ENCODE measurements around the gene ZNF75A.

The ZNF75A gene

DNA sequence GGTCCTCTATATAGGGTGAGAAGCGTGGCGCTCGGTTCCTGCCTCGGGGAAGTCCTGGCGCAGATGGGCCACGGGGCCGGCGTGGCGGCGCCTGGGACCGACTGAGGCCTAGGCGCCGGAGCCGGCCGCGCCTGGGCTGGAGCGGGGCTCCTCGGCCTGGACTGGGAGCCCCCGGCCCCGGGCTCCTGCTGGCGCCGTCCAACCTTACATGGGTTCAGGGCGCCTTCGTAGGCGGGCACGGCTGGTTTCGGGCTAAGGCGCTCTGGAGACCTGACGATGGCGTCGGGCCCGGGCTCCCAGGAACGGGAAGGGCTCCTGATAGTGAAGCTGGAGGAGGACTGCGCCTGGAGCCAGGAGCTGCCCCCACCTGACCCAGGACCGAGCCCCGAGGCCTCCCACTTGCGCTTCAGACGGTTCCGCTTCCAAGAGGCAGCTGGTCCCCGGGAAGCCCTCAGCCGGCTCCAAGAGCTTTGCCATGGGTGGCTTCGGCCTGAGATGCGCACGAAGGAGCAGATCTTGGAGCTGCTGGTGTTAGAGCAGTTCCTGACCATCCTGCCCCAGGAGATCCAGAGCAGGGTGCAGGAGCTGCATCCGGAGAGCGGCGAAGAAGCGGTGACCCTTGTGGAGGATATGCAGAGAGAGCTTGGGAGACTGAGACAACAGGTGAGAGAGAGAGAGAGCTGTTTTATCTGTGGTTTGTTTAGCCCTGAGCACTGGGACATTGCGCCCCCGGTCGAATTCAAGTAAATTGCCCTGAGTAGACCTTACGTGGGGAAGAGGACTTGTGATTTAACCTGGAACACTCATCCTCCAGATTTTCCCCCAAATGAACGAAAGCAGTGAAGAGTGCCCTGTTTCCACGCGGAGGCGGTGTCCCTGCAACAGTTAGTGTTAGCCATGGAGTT, 21.5 kb upstream of the ZNF75A start:
- no peak for DNase-seq (ENCODE audit: insufficient read length, low spot score)
- TF ChIP-seq SPI1 (IDR thresholded peaks at IDR 0.05; ENCODE audit: low read depth, low read length) = no peak
- no peak; the same call in 1 of the 2 replicates for TF ChIP-seq TAF1 (IDR thresholded peaks at IDR 0.05; ENCODE audit: low read depth, low read length)
- no peak for TF ChIP-seq POLR2A (IDR thresholded peaks at IDR 0.05; ENCODE audit: low read depth, low read length)
- TF ChIP-seq POU2F2 (IDR thresholded peaks at IDR 0.05; ENCODE audit: low read depth, low read length) = no peak
- TF ChIP-seq POLR2AphosphoS5 (IDR thresholded peaks at IDR 0.05; ENCODE audit: low read depth, low read length) = no peak
- TF ChIP-seq PAX5 (IDR thresholded peaks at IDR 0.05; ENCODE audit: insufficient read depth, low read length, severe bottlenecking) = no peak
- no peak for FAIRE-seq

DNA sequence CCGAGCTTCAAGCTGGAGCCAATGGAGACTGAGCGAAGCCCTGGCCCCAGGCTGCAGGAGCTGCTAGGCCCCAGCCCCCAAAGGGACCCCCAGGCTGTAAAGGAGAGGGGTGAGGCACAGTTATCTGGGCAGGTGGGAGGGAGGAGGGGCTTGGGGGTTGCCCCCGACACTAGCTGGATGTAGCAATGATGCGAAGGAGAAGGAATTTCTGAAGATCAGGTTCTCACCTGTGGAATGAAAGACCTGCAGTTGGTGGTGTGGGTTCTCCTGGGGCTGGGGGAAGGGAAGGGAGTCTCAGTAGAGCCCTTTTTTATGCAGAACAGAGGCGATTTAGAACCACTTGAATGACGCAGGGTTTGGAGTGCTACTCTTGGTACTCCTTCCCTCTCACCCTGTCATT, 20.2 kb upstream of the ZNF75A start:
- FAIRE-seq = no peak
- TF ChIP-seq POLR2A (IDR thresholded peaks at IDR 0.05; ENCODE audit: low read depth, low read length) (no peak), TAF1 (IDR thresholded peaks at IDR 0.05; ENCODE audit: low read depth, low read length) (no peak), POU2F2 (IDR thresholded peaks at IDR 0.05; ENCODE audit: low read depth, low read length) (no peak), SPI1 (IDR thresholded peaks at IDR 0.05; ENCODE audit: low read depth, low read length) (no peak), POLR2AphosphoS5 (IDR thresholded peaks at IDR 0.05; ENCODE audit: low read depth, low read length) (no peak), PAX5 (IDR thresholded peaks at IDR 0.05; ENCODE audit: insufficient read depth, low read length, severe bottlenecking) (no peak)
- DNase-seq (ENCODE audit: insufficient read length, low spot score) = no peak

DNA sequence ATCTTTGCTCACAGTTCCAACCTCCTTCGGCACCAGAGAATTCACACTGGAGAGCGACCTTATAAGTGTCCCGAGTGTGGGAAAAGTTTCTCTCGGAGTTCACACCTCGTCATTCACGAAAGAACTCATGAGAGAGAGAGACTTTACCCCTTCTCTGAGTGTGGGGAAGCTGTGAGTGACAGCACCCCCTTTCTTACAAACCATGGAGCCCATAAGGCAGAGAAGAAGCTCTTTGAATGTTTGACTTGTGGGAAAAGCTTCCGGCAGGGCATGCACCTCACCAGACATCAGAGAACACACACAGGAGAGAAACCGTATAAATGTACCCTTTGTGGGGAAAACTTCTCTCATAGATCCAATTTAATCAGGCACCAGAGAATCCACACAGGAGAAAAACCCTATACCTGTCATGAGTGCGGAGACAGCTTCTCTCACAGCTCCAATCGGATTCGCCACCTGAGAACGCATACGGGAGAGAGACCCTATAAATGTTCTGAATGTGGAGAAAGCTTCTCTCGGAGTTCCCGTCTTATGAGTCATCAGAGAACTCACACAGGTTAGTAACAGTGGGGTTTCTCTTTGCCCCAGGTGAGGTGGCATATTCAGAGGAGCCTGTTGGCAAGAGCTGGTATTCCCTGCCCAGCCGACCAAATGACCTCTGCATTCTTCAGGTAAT, 15.2 kb upstream of the ZNF75A start:
- DNase-seq (ENCODE audit: insufficient read length, low spot score) (no peak), FAIRE-seq (no peak)
- no peak for TF ChIP-seq POU2F2 (IDR thresholded peaks at IDR 0.05; ENCODE audit: low read depth, low read length)
- TF ChIP-seq TAF1 (IDR thresholded peaks at IDR 0.05; ENCODE audit: low read depth, low read length) = no peak
- no peak for TF ChIP-seq SPI1 (IDR thresholded peaks at IDR 0.05; ENCODE audit: low read depth, low read length)
- no peak for TF ChIP-seq POLR2A (IDR thresholded peaks at IDR 0.05; ENCODE audit: low read depth, low read length)
- no peak for TF ChIP-seq POLR2AphosphoS5 (IDR thresholded peaks at IDR 0.05; ENCODE audit: low read depth, low read length)
- TF ChIP-seq PAX5 (IDR thresholded peaks at IDR 0.05; ENCODE audit: insufficient read depth, low read length, severe bottlenecking) = no peak

DNA sequence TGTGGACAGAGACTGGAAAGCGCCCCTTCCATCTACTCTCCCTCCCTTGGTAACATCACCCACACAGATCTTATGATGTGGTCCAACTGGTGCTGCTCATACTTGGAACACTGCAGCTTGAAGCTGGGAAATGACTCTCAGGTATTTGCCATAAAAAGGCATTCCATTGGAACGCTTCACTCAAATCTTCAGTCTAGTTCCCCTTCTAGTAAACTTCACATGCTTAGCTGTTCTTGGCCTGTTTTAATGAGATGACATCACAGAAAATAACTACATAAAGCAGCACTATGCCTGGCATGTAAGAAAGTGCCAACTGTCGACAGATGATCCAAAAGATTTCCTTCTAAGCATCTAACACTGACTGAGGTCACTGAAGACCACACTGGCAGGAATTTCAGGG, 12.7 kb upstream of the ZNF75A start:
- TF ChIP-seq POU2F2 (IDR thresholded peaks at IDR 0.05; ENCODE audit: low read depth, low read length) = no peak
- no peak for TF ChIP-seq POLR2A (IDR thresholded peaks at IDR 0.05; ENCODE audit: low read depth, low read length)
- TF ChIP-seq SPI1 (IDR thresholded peaks at IDR 0.05; ENCODE audit: low read depth, low read length) = no peak
- TF ChIP-seq POLR2AphosphoS5 (IDR thresholded peaks at IDR 0.05; ENCODE audit: low read depth, low read length) = no peak
- no peak for TF ChIP-seq TAF1 (IDR thresholded peaks at IDR 0.05; ENCODE audit: low read depth, low read length)
- no peak for TF ChIP-seq PAX5 (IDR thresholded peaks at IDR 0.05; ENCODE audit: insufficient read depth, low read length, severe bottlenecking)
- no peak for FAIRE-seq
- no peak for DNase-seq (ENCODE audit: insufficient read length, low spot score)

DNA sequence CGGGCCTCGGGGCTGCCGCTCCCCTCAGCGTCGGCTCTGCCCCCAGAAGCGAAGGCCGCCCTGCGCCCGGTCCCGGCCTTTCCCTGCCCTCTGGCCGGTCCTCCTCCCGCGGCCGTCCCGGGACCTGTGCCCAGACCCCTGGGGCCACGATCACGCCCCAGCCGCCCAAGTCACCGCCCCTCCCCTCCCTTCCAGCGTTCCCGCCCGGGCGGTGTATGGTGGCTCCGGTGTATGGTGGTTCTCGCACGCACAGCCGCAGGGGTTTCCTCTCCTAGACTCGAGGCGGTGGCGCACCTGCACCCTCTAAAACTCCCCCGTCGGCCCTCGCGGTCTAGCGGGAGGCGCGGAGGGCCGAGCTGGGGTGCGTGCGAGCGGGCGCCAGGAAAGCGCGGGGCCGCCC, 10.1 kb upstream of the ZNF75A start:
- FAIRE-seq (no peak), DNase-seq (ENCODE audit: insufficient read length, low spot score) (no peak)
- TF ChIP-seq POU2F2 (IDR thresholded peaks at IDR 0.05; ENCODE audit: low read depth, low read length) (no peak), SPI1 (IDR thresholded peaks at IDR 0.05; ENCODE audit: low read depth, low read length) (no peak), PAX5 (IDR thresholded peaks at IDR 0.05; ENCODE audit: insufficient read depth, low read length, severe bottlenecking) (no peak), POLR2A (IDR thresholded peaks at IDR 0.05; ENCODE audit: low read depth, low read length) (no peak), POLR2AphosphoS5 (IDR thresholded peaks at IDR 0.05; ENCODE audit: low read depth, low read length) (no peak), TAF1 (IDR thresholded peaks at IDR 0.05; ENCODE audit: low read depth, low read length) (no peak)

DNA sequence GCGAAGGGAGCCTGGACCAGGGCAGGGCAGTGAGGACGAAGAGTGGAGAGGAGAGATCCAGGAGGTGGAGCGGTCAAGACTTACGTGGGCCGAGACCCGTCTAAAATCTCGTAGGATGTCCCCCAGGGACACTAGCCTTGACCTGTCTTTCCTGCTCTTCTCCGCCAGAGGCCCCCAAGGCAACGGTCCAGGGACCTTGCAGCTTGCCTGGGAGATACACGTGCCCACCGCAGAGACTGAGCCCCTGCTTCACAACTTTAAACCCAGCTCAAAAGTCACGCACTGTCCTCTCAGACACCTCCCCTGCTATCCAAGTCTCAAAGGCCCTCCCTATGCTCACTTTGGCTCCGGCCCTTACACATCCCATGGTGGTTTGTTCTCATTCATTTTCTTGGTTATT, 9.5 kb upstream of the ZNF75A start:
- FAIRE-seq = no peak
- no peak for TF ChIP-seq PAX5 (IDR thresholded peaks at IDR 0.05; ENCODE audit: insufficient read depth, low read length, severe bottlenecking)
- TF ChIP-seq POU2F2 (IDR thresholded peaks at IDR 0.05; ENCODE audit: low read depth, low read length) = no peak
- TF ChIP-seq POLR2AphosphoS5 (IDR thresholded peaks at IDR 0.05; ENCODE audit: low read depth, low read length) = no peak
- no peak for TF ChIP-seq SPI1 (IDR thresholded peaks at IDR 0.05; ENCODE audit: low read depth, low read length)
- TF ChIP-seq POLR2A (IDR thresholded peaks at IDR 0.05; ENCODE audit: low read depth, low read length) = no peak
- no peak for TF ChIP-seq TAF1 (IDR thresholded peaks at IDR 0.05; ENCODE audit: low read depth, low read length)
- no peak for DNase-seq (ENCODE audit: insufficient read length, low spot score)

DNA sequence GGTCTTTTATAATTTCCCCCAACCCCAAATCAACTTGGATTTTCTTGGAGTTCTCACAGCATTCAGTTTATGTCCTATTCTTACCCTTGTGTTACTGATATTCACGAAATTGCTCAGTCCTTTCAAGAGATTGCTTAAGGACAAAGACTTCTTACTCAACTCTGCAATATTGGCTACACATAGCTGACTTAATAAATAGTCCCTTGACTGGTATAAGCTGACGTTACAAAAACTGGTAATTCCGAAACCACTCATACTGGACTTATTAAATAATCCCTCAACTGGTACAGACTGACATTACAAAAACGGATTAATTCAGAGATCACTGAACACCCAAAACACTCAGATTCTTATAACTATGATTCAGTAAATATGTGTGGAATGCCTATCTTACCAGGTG, 927 bp upstream of the ZNF75A start:
- no peak for TF ChIP-seq POLR2A (IDR thresholded peaks at IDR 0.05; ENCODE audit: low read depth, low read length)
- no peak for TF ChIP-seq POLR2AphosphoS5 (IDR thresholded peaks at IDR 0.05; ENCODE audit: low read depth, low read length)
- no peak for TF ChIP-seq TAF1 (IDR thresholded peaks at IDR 0.05; ENCODE audit: low read depth, low read length)
- TF ChIP-seq PAX5 (IDR thresholded peaks at IDR 0.05; ENCODE audit: insufficient read depth, low read length, severe bottlenecking) = no peak
- TF ChIP-seq SPI1 (IDR thresholded peaks at IDR 0.05; ENCODE audit: low read depth, low read length) = no peak
- TF ChIP-seq POU2F2 (IDR thresholded peaks at IDR 0.05; ENCODE audit: low read depth, low read length) = no peak
- FAIRE-seq (no peak), DNase-seq (ENCODE audit: insufficient read length, low spot score) (no peak)

DNA sequence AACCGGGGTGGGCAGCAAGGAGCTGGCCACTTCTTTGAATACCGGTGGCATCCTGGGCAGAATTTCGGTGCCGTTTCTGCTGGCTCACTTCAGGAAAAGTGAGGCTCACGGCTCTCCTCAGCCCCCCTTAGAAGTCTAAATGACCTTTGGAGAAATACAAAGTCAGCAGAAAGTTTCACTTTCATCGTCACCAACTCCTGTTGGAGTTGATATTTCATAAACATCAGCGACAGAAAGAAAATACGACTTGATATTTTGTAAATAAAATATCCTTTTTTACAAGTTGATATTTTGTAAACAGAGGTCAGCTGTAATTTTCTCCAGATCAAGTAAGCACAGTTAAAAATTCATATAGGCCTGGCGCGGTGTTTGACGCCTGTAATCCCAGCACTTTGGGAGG, 781 bp downstream of the ZNF75A start:
- TF ChIP-seq TAF1 (IDR thresholded peaks at IDR 0.05; ENCODE audit: low read depth, low read length) (no peak), POU2F2 (IDR thresholded peaks at IDR 0.05; ENCODE audit: low read depth, low read length) (no peak)
- DNase-seq (ENCODE audit: insufficient read length, low spot score) (no peak), FAIRE-seq (no peak)

- TF ChIP-seq SPI1 (IDR thresholded peaks at IDR 0.05; ENCODE audit: low read depth, low read length) (no peak), PAX5 (IDR thresholded peaks at IDR 0.05; ENCODE audit: insufficient read depth, low read length, severe bottlenecking) (no peak), POLR2A (IDR thresholded peaks at IDR 0.05; ENCODE audit: low read depth, low read length) (no peak), POLR2AphosphoS5 (IDR thresholded peaks at IDR 0.05; ENCODE audit: low read depth, low read length) (no peak), TAF1 (IDR thresholded peaks at IDR 0.05; ENCODE audit: low read depth, low read length) (no peak), POU2F2 (IDR thresholded peaks at IDR 0.05; ENCODE audit: low read depth, low read length) (no peak)
- DNase-seq (ENCODE audit: insufficient read length, low spot score) (no peak), FAIRE-seq (no peak)
Measured at GRCh38 chr16:3311496-3311895, 6.2 kb downstream of the ZNF75A start.
